Measurements from ENCODE around the gene ERICH6B. TPM values are rescaled to one million over a fixed set of nuclear protein-coding genes. Genes with fewer than 3 reads are reported as not detected.

ERICH6B gene
- not detected in 2 replicates for total RNA-seq (2013; cell fraction: nucleolus; rRNA removed)
- total RNA-seq (2014; rRNA removed): not detected in 2 replicates
- not detected in 2 replicates for total RNA-seq (2014; rRNA removed; fragmentation: Illumina TruSeq; extraction: Trizol)
- total RNA-seq (2021): not detected in 2 replicates
- not detected for polyA plus RNA-seq (2011; ENCODE audit: low read depth)
- polyA plus RNA-seq (2011; rRNA removed): not detected in 2 replicates
- not detected in 2 replicates for polyA plus RNA-seq (2011; cell fraction: cytosol; rRNA removed)
- polyA plus RNA-seq (2011; cell fraction: nucleus; rRNA removed): not detected in 2 replicates
- 0.42 and 1.2 TPM in 2 replicates for polyA plus RNA-seq (2012)
- not detected in 2 replicates for polyA plus RNA-seq (2014; fragmentation: Illumina TruSeq; extraction: Trizol)
- polyA plus RNA-seq (2014; fragmentation: Nextera tagmentation; extraction: Ambion mirVana): under 1 TPM in 1 of 2 experiments, not detected in 1; 0.27 TPM
- not detected in 2 replicates for polyA plus RNA-seq (2014; rRNA removed)
- under 1 TPM; 0.33 to 0.75 TPM for polyA plus RNA-seq (2016; fragmentation: Nextera tagmentation; extraction: Ambion mirVana)
- not detected in 2 replicates for polyA minus RNA-seq (2011; rRNA and poly(A)+ RNA removed)
- polyA minus RNA-seq (2011; cell fraction: cytosol; rRNA and poly(A)+ RNA removed): not detected in 2 replicates
- polyA minus RNA-seq (2011; cell fraction: nucleus; rRNA and poly(A)+ RNA removed): not detected in 2 replicates
- percentile 1 among the genes with signal in this experiment for Bru-seq, nascent RNA
- BruChase-seq, experiment 1, labeled RNA remaining after a 6-hour chase: percentile 3 among the genes with signal in this experiment
- percentile 8 among the genes with signal in this experiment for BruChase-seq, experiment 2, labeled RNA remaining after a 2-hour chase
- long read RNA-seq, experiment 1: 0 reads
- long read RNA-seq, experiment 2: 0 reads

- DNase-seq (ENCODE audit: low read depth, low spot score) (no peak), ATAC-seq (no peak), FAIRE-seq (no peak)
- Histone ChIP-seq H3K9me3 (replicated peaks; ENCODE audit: control insufficient read depth, insufficient read depth, low read length) (no peaks in the 10 kb centered on the region), H3K27me3 (replicated peaks in 1 of 2; ENCODE audit: control insufficient read depth in 2 of 2, insufficient read depth in 2 of 2, low read length in 1 of 2) (peaks cover 0 to 8% of the 10 kb centered on the region in 2 experiments; a peak in 2 of 4 replicates), H3K27ac (ENCODE audit: control insufficient read depth, insufficient read depth) (no peak within 1 kb of the TSS), H3K36me3 (ENCODE audit: control insufficient read depth in 2 of 2, insufficient read depth in 2 of 2, low read length in 1 of 2) (no peaks in the 10 kb centered on the region), H3K79me2 (ENCODE audit: control insufficient read depth, insufficient read depth, low read length) (no peaks in the 10 kb centered on the region), H2AFZ (ENCODE audit: control insufficient read depth, low read depth, low read length) (no peak within 1 kb of the TSS), H4K20me1 (ENCODE audit: control insufficient read depth, insufficient read depth) (no peaks in the 10 kb centered on the region), H3K4me3 (no peak within 1 kb of the TSS), H3K4me2 (ENCODE audit: control insufficient read depth, insufficient read depth) (no peak within 1 kb of the TSS), H3K4me1 (ENCODE audit: control insufficient read depth, insufficient read depth, low read length) (no peaks in the 10 kb centered on the region), H3K9ac (ENCODE audit: control insufficient read depth, insufficient read depth, low read length) (no peak within 1 kb of the TSS)
- ChIA-PET CTCF (interaction anchor here (1.4 kb wide), 1 partner anchor 7 kb away, joined by 5 read pairs; no protein-coding TSS in a partner anchor), POLR2A (no interaction called here), RAD21 (ENCODE audit: unreplicated experiment) (no interaction called here), SMC1A (ENCODE audit: uncharacterized antibody, unreplicated experiment) (no interaction called here)
- intact Hi-C loops (cut with micrococcal nuclease; ENCODE audit: unreplicated experiment): no loop called here
- TF ChIP-seq SIN3A (IDR thresholded peaks at IDR 0.05; ENCODE audit: low read depth, low read length): no peak
- no peak for TF ChIP-seq RELB (IDR thresholded peaks at IDR 0.05; ENCODE audit: low read depth)
- TF ChIP-seq PBX3 (IDR thresholded peaks at IDR 0.05; ENCODE audit: insufficient replicate concordance, low read depth, low read length): no peak
- no peak for TF ChIP-seq IRF4 (IDR thresholded peaks at IDR 0.05; ENCODE audit: low read depth, low read length)
- no peak for TF ChIP-seq HSF1 (IDR thresholded peaks at IDR 0.05; ENCODE audit: low read depth, low read length)
- TF ChIP-seq IRF3 (IDR thresholded peaks at IDR 0.05): no peak
- TF ChIP-seq BHLHE40 (IDR thresholded peaks at IDR 0.05; ENCODE audit: borderline replicate concordance in 1 of 2, low read depth in 2 of 2, low read length in 1 of 2): no peak
- no peak for TF ChIP-seq CHD4 (IDR thresholded peaks at IDR 0.05)
- no peak for TF ChIP-seq PKNOX1 (IDR thresholded peaks at IDR 0.05)
- no peak for TF ChIP-seq TBL1XR1 (IDR thresholded peaks at IDR 0.05; ENCODE audit: low read depth, low read length)
- no peak for TF ChIP-seq MXI1 (IDR thresholded peaks at IDR 0.05; ENCODE audit: low read depth, low read length)
- 34% methylated on average over 27 of the region's 27 CpGs for WGBS (ENCODE audit: insufficient coverage, insufficient replicate concordance, low lambda C conversion rate, missing lambda C conversion rate)
- no TSS peak for BruUV-seq (replicated peaks)
- in situ Hi-C loops (cut with MboI): no loop called here
These were observed at the start of gene ERICH6B for GRCh38 chr13:45615501-45616101. ERICH6B (minus strand) TSS chr13:45615739; CDS start chr13:45597005, 18,734 bp downstream.
